IPS-15b (cell line): ENCODE data around the gene MRPL33.

Experiments
- H3K27me3 ChIP-seq: one replicate; pipeline ENCODE4 v1.6.1; 2013; ENCODE audit warnings: low read length; ENCODE audit not compliant: control insufficient read depth, insufficient read depth
- H3K36me3 ChIP-seq: one replicate; pipeline ENCODE4 v1.6.1; 2013; ENCODE audit warnings: low read length; ENCODE audit not compliant: control insufficient read depth, insufficient read depth
- H3K4me1 ChIP-seq: one replicate; pipeline ENCODE4 v1.6.1; 2013; ENCODE audit warnings: mild to moderate bottlenecking, low read length; ENCODE audit not compliant: control insufficient read depth, insufficient read depth
- H3K4me3 ChIP-seq: one replicate; pipeline ENCODE4 v1.5.1; 2013; ENCODE audit warnings: low read depth, low read length
- H3K9ac ChIP-seq: one replicate; pipeline ENCODE4 v1.6.1; 2013; ENCODE audit warnings: low read depth, mild to moderate bottlenecking, low read length
- H3K9me3 ChIP-seq: one replicate; pipeline ENCODE4 v1.6.1; 2013; ENCODE audit warnings: mild to moderate bottlenecking, low read length; ENCODE audit not compliant: control insufficient read depth, insufficient read depth

MRPL33 gene

GRCh38 chr2:27790796-27791195, 19.3 kb downstream of the MRPL33 start:
- no peaks in the 10 kb centered on the region for H3K27me3 ChIP-seq
- no peaks in the 10 kb centered on the region for H3K4me1 ChIP-seq
- no peaks in the 10 kb centered on the region for H3K36me3 ChIP-seq
- H3K9me3 ChIP-seq, result no peaks in the 10 kb centered on the region
- H3K4me3 ChIP-seq, result no peak overlapping the region
- H3K9ac ChIP-seq, result no peak overlapping the region

- Histone ChIP-seq H3K27me3 (no peaks in the 10 kb centered on the region), H3K36me3 (no peaks in the 10 kb centered on the region), H3K4me3 (no peak overlapping the region), H3K9me3 (no peaks in the 10 kb centered on the region), H3K4me1 (no peaks in the 10 kb centered on the region), H3K9ac (no peak overlapping the region)
Measured at GRCh38 chr2:27792759-27793158, 21.2 kb downstream of the MRPL33 start.

- Histone ChIP-seq H3K36me3 (no peaks in the 10 kb centered on the region), H3K9me3 (no peaks in the 10 kb centered on the region), H3K4me3 (no peak overlapping the region), H3K27me3 (peaks cover 2% of the 10 kb centered on the region), H3K4me1 (no peaks in the 10 kb centered on the region), H3K9ac (no peak overlapping the region)
Measured at GRCh38 chr2:27795093-27795834, 23.7 kb downstream of the MRPL33 start.

GRCh38 chr2:27795868-27796277, 24.4 kb downstream of the MRPL33 start:
- H3K9ac ChIP-seq, result no peak overlapping the region
- H3K9me3 ChIP-seq, result no peaks in the 10 kb centered on the region
- peaks cover 2% of the 10 kb centered on the region for H3K27me3 ChIP-seq
- no peaks in the 10 kb centered on the region for H3K4me1 ChIP-seq
- H3K4me3 ChIP-seq, result no peak overlapping the region
- H3K36me3 ChIP-seq, result no peaks in the 10 kb centered on the region

- H3K4me1 ChIP-seq, result no peaks in the 10 kb centered on the region
- no peak overlapping the region for H3K4me3 ChIP-seq
- no peaks in the 10 kb centered on the region for H3K9me3 ChIP-seq
- H3K9ac ChIP-seq, result no peak overlapping the region
- peaks cover 2% of the 10 kb centered on the region for H3K27me3 ChIP-seq
- H3K36me3 ChIP-seq, result no peaks in the 10 kb centered on the region
Measured at GRCh38 chr2:27796791-27797765, 25.6 kb downstream of the MRPL33 start.

GRCh38 chr2:27797841-27798240, 26.3 kb downstream of the MRPL33 start:
- H3K4me3 ChIP-seq, result no peak overlapping the region
- no peaks in the 10 kb centered on the region for H3K4me1 ChIP-seq
- no peaks in the 10 kb centered on the region for H3K36me3 ChIP-seq
- no peaks in the 10 kb centered on the region for H3K9me3 ChIP-seq
- peaks cover 2% of the 10 kb centered on the region for H3K27me3 ChIP-seq
- no peak overlapping the region for H3K9ac ChIP-seq

GRCh38 chr2:27798486-27798885, 27.0 kb downstream of the MRPL33 start:
- H3K4me3 ChIP-seq, result no peak overlapping the region
- H3K9me3 ChIP-seq, result no peaks in the 10 kb centered on the region
- H3K4me1 ChIP-seq, result no peaks in the 10 kb centered on the region
- H3K36me3 ChIP-seq, result no peaks in the 10 kb centered on the region
- peaks cover 2% of the 10 kb centered on the region for H3K27me3 ChIP-seq
- no peak overlapping the region for H3K9ac ChIP-seq

- Histone ChIP-seq H3K4me1 (no peaks in the 10 kb centered on the region), H3K36me3 (no peaks in the 10 kb centered on the region), H3K4me3 (no peak overlapping the region), H3K27me3 (peaks cover 2% of the 10 kb centered on the region), H3K9ac (no peak overlapping the region), H3K9me3 (no peaks in the 10 kb centered on the region)
Measured at GRCh38 chr2:27798948-27799645, 27.6 kb downstream of the MRPL33 start.

- H3K9me3 ChIP-seq, result no peaks in the 10 kb centered on the region
- H3K4me1 ChIP-seq, result no peaks in the 10 kb centered on the region
- peaks cover 2% of the 10 kb centered on the region for H3K27me3 ChIP-seq
- no peak overlapping the region for H3K9ac ChIP-seq
- H3K4me3 ChIP-seq, result no peak overlapping the region
- H3K36me3 ChIP-seq, result no peaks in the 10 kb centered on the region
Measured at GRCh38 chr2:27799646-27800010, 28.1 kb downstream of the MRPL33 start.

GRCh38 chr2:27800856-27801255, 29.3 kb downstream of the MRPL33 start:
- no peaks in the 10 kb centered on the region for H3K36me3 ChIP-seq
- H3K27me3 ChIP-seq, result peaks cover 2% of the 10 kb centered on the region
- H3K9ac ChIP-seq, result no peak overlapping the region
- no peaks in the 10 kb centered on the region for H3K4me1 ChIP-seq
- H3K4me3 ChIP-seq, result no peak overlapping the region
- H3K9me3 ChIP-seq, result no peaks in the 10 kb centered on the region

- no peak overlapping the region for H3K4me3 ChIP-seq
- no peaks in the 10 kb centered on the region for H3K4me1 ChIP-seq
- peaks cover 2% of the 10 kb centered on the region for H3K27me3 ChIP-seq
- no peaks in the 10 kb centered on the region for H3K9me3 ChIP-seq
- no peak overlapping the region for H3K9ac ChIP-seq
- H3K36me3 ChIP-seq, result no peaks in the 10 kb centered on the region
Measured at GRCh38 chr2:27802547-27802946, 31.0 kb downstream of the MRPL33 start.
